HepG2 (cell line): ENCODE data around the gene DUS3L. TPM values are rescaled to one million over a fixed set of nuclear protein-coding genes. Genes with fewer than 3 reads are reported as not detected.

Experiments used
- FIP1L1 ChIP-seq: fragments of 200-400 bp; formaldehyde crosslinking; IDR thresholded peaks from 2 replicates; pipeline ENCODE4 v1.6.1; 2018; ENCODE audit warnings: low read depth, mild to moderate bottlenecking, low read length, moderate library complexity, borderline replicate concordance; ENCODE audit not compliant: insufficient read depth
- GTF2F1 ChIP-seq: fragments of 150-350 bp; IDR thresholded peaks from 2 replicates; pipeline ENCODE4 v1.6.1; 2014; ENCODE audit warnings: low read length
- HOXA9 ChIP-seq: sonication (generic); formaldehyde crosslinking; IDR thresholded peaks from 2 replicates; pipeline ENCODE4 v1.8.1; 2022; ENCODE audit warnings: missing genetic modification reagents, mild to moderate bottlenecking, moderate library complexity, borderline replicate concordance
- KDM5A ChIP-seq: fragments of 200-600 bp; sonication (generic); IDR thresholded peaks from 2 replicates; pipeline ENCODE4 v1.7.0; 2018; ENCODE audit warnings: antibody characterized with exemption, mild to moderate bottlenecking, low read length, borderline replicate concordance
- MED13 ChIP-seq: sonication (generic); formaldehyde crosslinking; IDR thresholded peaks from 2 replicates; pipeline ENCODE4 v1.5.0; 2020; ENCODE audit warnings: missing genetic modification reagents
- NPAS2 ChIP-seq: sonication (generic); formaldehyde crosslinking; IDR thresholded peaks from 2 replicates; pipeline ENCODE4 v1.8.0; 2022; ENCODE audit warnings: mild to moderate bottlenecking, missing genetic modification reagents, borderline replicate concordance
- NR1H2 ChIP-seq: sonication (generic); formaldehyde crosslinking; IDR thresholded peaks from 2 replicates; pipeline ENCODE4 v1.8.1; 2022; ENCODE audit warnings: low read depth, missing genetic modification reagents, borderline replicate concordance
- ONECUT2 ChIP-seq: sonication (generic); formaldehyde crosslinking; IDR thresholded peaks from 2 replicates; pipeline ENCODE4 v1.4.0; 2020; ENCODE audit warnings: missing genetic modification reagents
- PCBP2 ChIP-seq: fragments of 200-400 bp; formaldehyde crosslinking; optimal IDR thresholded peaks from 2 replicates; pipeline ENCODE3; 2018; ENCODE audit warnings: low read length, low read depth; ENCODE audit not compliant: poor library complexity, severe bottlenecking
- PHB2 ChIP-seq: fragments of 450-650 bp; IDR thresholded peaks from 2 replicates; pipeline ENCODE4 v1.6.1; 2018; ENCODE audit not compliant: partially characterized antibody
- RELA ChIP-seq: sonication (generic); formaldehyde crosslinking; IDR thresholded peaks from 2 replicates; pipeline ENCODE4 v1.4.0; 2020; ENCODE audit warnings: missing genetic modification reagents
- RFX5 ChIP-seq: IDR thresholded peaks from 2 replicates; pipeline ENCODE4 v1.6.1; 2011; ENCODE audit warnings: low read depth, low read length, improper control_type of control experiment
- SP5 ChIP-seq: IDR thresholded peaks from 2 replicates; pipeline ENCODE4 v1.6.1; 2016; ENCODE audit warnings: low read depth, borderline replicate concordance
- TBX2 ChIP-seq: sonication (generic); formaldehyde crosslinking; IDR thresholded peaks from 2 replicates; pipeline ENCODE4 v1.5.0; 2020; ENCODE audit warnings: missing genetic modification reagents, mild to moderate bottlenecking, borderline replicate concordance
- ZMYM2 ChIP-seq: sonication (generic); formaldehyde crosslinking; IDR thresholded peaks from 2 replicates; pipeline ENCODE4 v1.8.0; 2022; ENCODE audit warnings: mild to moderate bottlenecking, missing genetic modification reagents
- ZNF260 ChIP-seq: sonication (generic); formaldehyde crosslinking; IDR thresholded peaks from 2 replicates; pipeline ENCODE4 v1.4.0; 2020; ENCODE audit warnings: missing genetic modification reagents, low read depth, mild to moderate bottlenecking, borderline replicate concordance
- ZNF333 ChIP-seq: sonication (generic); formaldehyde crosslinking; IDR thresholded peaks from 2 replicates; pipeline ENCODE4 v1.4.0; 2020; ENCODE audit warnings: mild to moderate bottlenecking, missing genetic modification reagents, borderline replicate concordance
- ZNF441 ChIP-seq: sonication (generic); formaldehyde crosslinking; IDR thresholded peaks from 2 replicates; pipeline ENCODE4 v1.7.0; 2021; ENCODE audit warnings: missing genetic modification reagents, borderline replicate concordance
- ZNF451 ChIP-seq: sonication (generic); formaldehyde crosslinking; IDR thresholded peaks from 2 replicates; pipeline ENCODE4 v1.5.0; 2020; ENCODE audit warnings: mild to moderate bottlenecking, missing genetic modification reagents
- ZNF460 ChIP-seq: sonication (generic); formaldehyde crosslinking; IDR thresholded peaks from 2 replicates; pipeline ENCODE4 v1.5.1; 2020; ENCODE audit warnings: missing genetic modification reagents, mild to moderate bottlenecking, borderline replicate concordance
- ZNF670 ChIP-seq: sonication (generic); formaldehyde crosslinking; IDR thresholded peaks from 2 replicates; pipeline ENCODE4 v1.8.0; 2022; ENCODE audit warnings: mild to moderate bottlenecking, missing genetic modification reagents, borderline replicate concordance
- ZNF703 ChIP-seq: sonication (generic); formaldehyde crosslinking; IDR thresholded peaks from 2 replicates; pipeline ENCODE4 v1.5.1; 2020; ENCODE audit warnings: missing genetic modification reagents, mild to moderate bottlenecking, moderate library complexity, borderline replicate concordance
- ZNF788 ChIP-seq: sonication (generic); formaldehyde crosslinking; IDR thresholded peaks from 2 replicates; pipeline ENCODE4 v1.5.0; 2020; ENCODE audit warnings: mild to moderate bottlenecking, missing genetic modification reagents, borderline replicate concordance
- polyA plus RNA-seq, 8 experiments: library from polyadenylated mRNA; depleted of rRNA in 3 of 8; stranded (reverse) in 7 of 8; unstranded in 1 of 8; fragments of >200 nt; fragmentation: Illumina TruSeq in 4 of 8; extraction: Trizol in 4 of 8; gene quantifications; 2 replicates each; pipeline versions ENCODE4 v1.2.1 to v1.2.3, GENCODE V29; 2011 to 2016; ENCODE audit warnings: low read depth in 4 of 8, missing spikeins in 1 of 8, mixed read lengths in 1 of 8; ENCODE audit not compliant: insufficient read depth in 1 of 8
- total RNA-seq, 5 experiments: library from RNA; depleted of rRNA; stranded (reverse); fragments of >200 nt; fragmentation: Illumina TruSeq; extraction: Trizol; gene quantifications; 2 replicates each; pipeline ENCODE4 v1.2.3, GENCODE V29; 2016; ENCODE audit warnings: low read depth in 1 of 5
- TF ChIP-seq, protein P1 (sequence below): sonication (generic); formaldehyde crosslinking; IDR thresholded peaks from 2 replicates; pipeline ENCODE4 v1.5.0; 2020; ENCODE audit warnings: missing genetic modification reagents
- TF ChIP-seq, protein P2 (sequence below): sonication (generic); formaldehyde crosslinking; IDR thresholded peaks from 2 replicates; pipeline ENCODE4 v1.4.0; 2020; ENCODE audit warnings: mild to moderate bottlenecking, missing genetic modification reagents
- TF ChIP-seq, protein P3 (sequence below): sonication (generic); formaldehyde crosslinking; IDR thresholded peaks from 2 replicates; pipeline ENCODE4 v1.4.0; 2020; ENCODE audit warnings: missing genetic modification reagents
- TF ChIP-seq, protein P4 (sequence below): sonication (generic); formaldehyde crosslinking; IDR thresholded peaks from 2 replicates; pipeline ENCODE4 v1.4.0; 2020; ENCODE audit warnings: mild to moderate bottlenecking, missing genetic modification reagents

The DUS3L gene
- total and polyA plus RNA-seq, 2 of the 13 experiments (the other 11 are each of a cell fraction or from before 2014, with no cell fraction given): 13.3 to 25.1 TPM

GRCh38 chr19:5806133-5806489, 15.1 kb upstream of the DUS3L start (continued):
- TF ChIP-seq ZNF333 (CRISPR knock-in tag): 0 out of 2 replicates have a peak, but pooled peaks have one; percentile 5
- no peak for TF ChIP-seq ZNF670 (CRISPR knock-in tag)
- no peak for TF ChIP-seq RFX5
- no peak for TF ChIP-seq HOXA9
- no peak for TF ChIP-seq ZNF460 (CRISPR knock-in tag)
- TF ChIP-seq ONECUT2 (CRISPR knock-in tag): no peak
- TF ChIP-seq, protein P1, sequence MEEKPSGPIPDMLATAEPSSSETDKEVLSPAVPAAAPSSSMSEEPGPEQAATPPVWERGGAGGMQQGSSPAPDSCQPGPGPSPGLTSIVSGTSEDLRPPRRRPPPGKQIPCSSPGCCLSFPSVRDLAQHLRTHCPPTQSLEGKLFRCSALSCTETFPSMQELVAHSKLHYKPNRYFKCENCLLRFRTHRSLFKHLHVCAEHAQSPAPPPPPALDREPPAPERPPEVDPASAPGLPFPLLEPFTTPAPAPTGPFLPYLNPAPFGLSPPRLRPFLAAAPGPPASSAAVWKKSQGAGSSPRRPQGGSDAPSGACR (CRISPR knock-in tag): no peak
- no peak for TF ChIP-seq ZNF451 (CRISPR knock-in tag)
- TF ChIP-seq NR1H2: no peak
- no peak for TF ChIP-seq MED13 (CRISPR knock-in tag)
- TF ChIP-seq, protein P2, sequence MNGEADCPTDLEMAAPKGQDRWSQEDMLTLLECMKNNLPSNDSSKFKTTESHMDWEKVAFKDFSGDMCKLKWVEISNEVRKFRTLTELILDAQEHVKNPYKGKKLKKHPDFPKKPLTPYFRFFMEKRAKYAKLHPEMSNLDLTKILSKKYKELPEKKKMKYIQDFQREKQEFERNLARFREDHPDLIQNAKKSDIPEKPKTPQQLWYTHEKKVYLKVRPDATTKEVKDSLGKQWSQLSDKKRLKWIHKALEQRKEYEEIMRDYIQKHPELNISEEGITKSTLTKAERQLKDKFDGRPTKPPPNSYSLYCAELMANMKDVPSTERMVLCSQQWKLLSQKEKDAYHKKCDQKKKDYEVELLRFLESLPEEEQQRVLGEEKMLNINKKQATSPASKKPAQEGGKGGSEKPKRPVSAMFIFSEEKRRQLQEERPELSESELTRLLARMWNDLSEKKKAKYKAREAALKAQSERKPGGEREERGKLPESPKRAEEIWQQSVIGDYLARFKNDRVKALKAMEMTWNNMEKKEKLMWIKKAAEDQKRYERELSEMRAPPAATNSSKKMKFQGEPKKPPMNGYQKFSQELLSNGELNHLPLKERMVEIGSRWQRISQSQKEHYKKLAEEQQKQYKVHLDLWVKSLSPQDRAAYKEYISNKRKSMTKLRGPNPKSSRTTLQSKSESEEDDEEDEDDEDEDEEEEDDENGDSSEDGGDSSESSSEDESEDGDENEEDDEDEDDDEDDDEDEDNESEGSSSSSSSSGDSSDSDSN (CRISPR knock-in tag): no peak
- no peak for TF ChIP-seq RELA (CRISPR knock-in tag)
- no peak for TF ChIP-seq NPAS2 (CRISPR knock-in tag)
- no peak for TF ChIP-seq GTF2F1
- no peak for TF ChIP-seq PHB2
- TF ChIP-seq, protein P3, sequence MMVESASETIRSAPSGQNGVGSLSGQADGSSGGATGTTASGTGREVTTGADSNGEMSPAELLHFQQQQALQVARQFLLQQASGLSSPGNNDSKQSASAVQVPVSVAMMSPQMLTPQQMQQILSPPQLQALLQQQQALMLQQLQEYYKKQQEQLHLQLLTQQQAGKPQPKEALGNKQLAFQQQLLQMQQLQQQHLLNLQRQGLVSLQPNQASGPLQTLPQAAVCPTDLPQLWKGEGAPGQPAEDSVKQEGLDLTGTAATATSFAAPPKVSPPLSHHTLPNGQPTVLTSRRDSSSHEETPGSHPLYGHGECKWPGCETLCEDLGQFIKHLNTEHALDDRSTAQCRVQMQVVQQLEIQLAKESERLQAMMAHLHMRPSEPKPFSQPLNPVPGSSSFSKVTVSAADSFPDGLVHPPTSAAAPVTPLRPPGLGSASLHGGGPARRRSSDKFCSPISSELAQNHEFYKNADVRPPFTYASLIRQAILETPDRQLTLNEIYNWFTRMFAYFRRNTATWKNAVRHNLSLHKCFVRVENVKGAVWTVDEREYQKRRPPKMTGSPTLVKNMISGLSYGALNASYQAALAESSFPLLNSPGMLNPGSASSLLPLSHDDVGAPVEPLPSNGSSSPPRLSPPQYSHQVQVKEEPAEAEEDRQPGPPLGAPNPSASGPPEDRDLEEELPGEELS (CRISPR knock-in tag): no peak
- TF ChIP-seq ZNF703 (CRISPR knock-in tag): no peak
- TF ChIP-seq ZNF441 (CRISPR knock-in tag): no peak
- TF ChIP-seq ZNF788 (CRISPR knock-in tag): no peak
- TF ChIP-seq SP5 (CRISPR knock-in tag): no peak
- no peak for TF ChIP-seq ZNF260
- TF ChIP-seq KDM5A: no peak
- TF ChIP-seq TBX2 (CRISPR knock-in tag): 0 out of 2 replicates have a peak, but pooled peaks have one; percentile 12
- TF ChIP-seq, protein P4, sequence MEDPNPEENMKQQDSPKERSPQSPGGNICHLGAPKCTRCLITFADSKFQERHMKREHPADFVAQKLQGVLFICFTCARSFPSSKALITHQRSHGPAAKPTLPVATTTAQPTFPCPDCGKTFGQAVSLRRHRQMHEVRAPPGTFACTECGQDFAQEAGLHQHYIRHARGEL (CRISPR knock-in tag): no peak
- TF ChIP-seq FIP1L1: no peak
- no peak for TF ChIP-seq PCBP2
- no peak for TF ChIP-seq ZMYM2 (CRISPR knock-in tag)
